HepG2 (cell line): ENCODE data around the gene BLVRA. TPM values are rescaled to one million over a fixed set of nuclear protein-coding genes. Genes with fewer than 3 reads are reported as not detected.

Experiments used
- ATAC-seq: fragments of 200-7000 bp; cut with Tn5 transposase; 3 replicates; pipeline ENCODE4 v1.9.1; 2020; ENCODE audit warnings: mild to moderate bottlenecking, moderate library complexity
- BruUV-seq: library from RNA; stranded (reverse); fragments of 400-500 nt; replicated peaks from 2 replicates; lab custom pipeline; 2021; lab: Mats Ljungman, UMichigan
- CTCF ChIA-PET: fragments of 300-600 bp; formaldehyde crosslinking; extraction: SDS; loops from one replicate; lab custom pipeline; 2021; ENCODE audit warnings: low total read pairs, inconsistent platforms, low intra/inter-chr PET ratio; lab: Yijun Ruan, JAX
- POLR2A ChIA-PET: fragments of 350-600 bp; sonication (Branson Sonifier 250); formaldehyde crosslinking; loops from one replicate; lab custom pipeline; 2020; ENCODE audit warnings: antibody characterized with exemption, inconsistent platforms; lab: Yijun Ruan, JAX
- DNase-seq: peaks from one replicate; pipeline ENCODE4 v3.0.0-alpha.2; 2015; ENCODE audit warnings: low spot score
- FAIRE-seq: peaks from 3 replicates; lab custom pipeline; 2011; peaks lifted over from hg19 to GRCh38; lab: Jason Lieb, UNC
- H2AFZ ChIP-seq: one replicate; pipeline ENCODE4 v1.6.1; 2011; ENCODE audit warnings: low read length, inconsistent platforms
- H3K27ac ChIP-seq: fragments of 300-600 bp; 3 replicates; pipeline ENCODE4 v1.8.0; 2011; ENCODE audit warnings: mixed run types, mild to moderate bottlenecking, mixed read lengths, low read length, inconsistent platforms; ENCODE audit not compliant: insufficient read depth; ENCODE audit errors: extremely low read length
- H3K27me3 ChIP-seq, 2 experiments: fragments of 200-600 bp in 1 of 2; 2 replicates in 1 of 2; 3 replicates in 1 of 2; pipeline versions ENCODE4 v1.6.0 to v1.8.0; 2011; ENCODE audit warnings: low read length in 2 of 2, mild to moderate bottlenecking in 2 of 2, moderate library complexity in 2 of 2, inconsistent platforms in 1 of 2; ENCODE audit not compliant: insufficient read depth in 2 of 2, control insufficient read depth in 1 of 2
- H3K36me3 ChIP-seq, 2 experiments: fragments of 200-600 bp in 1 of 2; replicated peaks in 1 of 2; 2 replicates in 1 of 2; 3 replicates in 1 of 2; pipeline versions ENCODE4 v1.5.1 to v1.8.0; 2011; ENCODE audit warnings: low read length in 2 of 2, inconsistent platforms in 1 of 2; ENCODE audit not compliant: insufficient read depth in 2 of 2, control insufficient read depth in 1 of 2
- H3K4me1 ChIP-seq: 2 replicates; pipeline ENCODE4 v1.5.1; 2012; ENCODE audit warnings: low read length, inconsistent platforms; ENCODE audit not compliant: insufficient read depth
- H3K4me2 ChIP-seq: 2 replicates; pipeline ENCODE4 v1.6.0; 2011; ENCODE audit warnings: low read depth, low read length, inconsistent platforms
- H3K4me3 ChIP-seq, 3 experiments: fragments of 200-600 bp in 1 of 3; sonication (generic), shearing (Covaris generic) in 1 of 3; replicated peaks in 1 of 3; 2 replicates each; pipeline ENCODE4 v1.5.1; 2011 to 2016; ENCODE audit warnings: low read length in 3 of 3, inconsistent platforms in 2 of 3, low read depth in 2 of 3, mild to moderate bottlenecking in 2 of 3, control low read depth in 1 of 3, mixed read lengths in 1 of 3; ENCODE audit not compliant: insufficient read depth in 1 of 3
- H3K79me2 ChIP-seq: one replicate; pipeline ENCODE4 v1.6.1; 2011; ENCODE audit warnings: low read length, inconsistent platforms; ENCODE audit not compliant: insufficient read depth
- H3K9ac ChIP-seq: 2 replicates; pipeline ENCODE4 v1.6.0; 2011; ENCODE audit warnings: mild to moderate bottlenecking, low read depth, low read length, inconsistent platforms; ENCODE audit not compliant: insufficient read depth
- H3K9me3 ChIP-seq: 2 replicates; pipeline ENCODE4 v1.5.1; 2012; ENCODE audit warnings: mild to moderate bottlenecking, low read length
- H4K20me1 ChIP-seq: 2 replicates; pipeline ENCODE4 v1.6.0; 2011; ENCODE audit warnings: inconsistent platforms, mild to moderate bottlenecking, low read length, moderate library complexity; ENCODE audit not compliant: insufficient read depth
- ATF7 ChIP-seq, 2 experiments: fragments of 450-650 bp in 1 of 2; sonication (generic) in 1 of 2; formaldehyde crosslinking in 1 of 2; IDR thresholded peaks; 2 replicates each; pipeline versions ENCODE4 v1.4.0 to v1.6.1; 2016 to 2020; ENCODE audit warnings: antibody characterized with exemption in 1 of 2, mild to moderate bottlenecking in 1 of 2, missing genetic modification reagents in 1 of 2
- CHCHD3 ChIP-seq: sonication (generic); formaldehyde crosslinking; IDR thresholded peaks from 2 replicates; pipeline ENCODE4 v1.8.0; 2022; ENCODE audit warnings: mild to moderate bottlenecking, missing genetic modification reagents, moderate library complexity
- MIER3 ChIP-seq: IDR thresholded peaks from 2 replicates; pipeline ENCODE4 v1.6.1; 2016; ENCODE audit warnings: missing compliant biosample characterization, borderline replicate concordance
- RFXAP ChIP-seq: sonication (generic); formaldehyde crosslinking; IDR thresholded peaks from 2 replicates; pipeline ENCODE4 v1.4.0; 2020; ENCODE audit warnings: missing genetic modification reagents, borderline replicate concordance
- SKIL ChIP-seq: sonication (generic); formaldehyde crosslinking; IDR thresholded peaks from 2 replicates; pipeline ENCODE4 v1.8.0; 2022; ENCODE audit warnings: missing genetic modification reagents, mild to moderate bottlenecking, moderate library complexity, borderline replicate concordance
- SRSF9 ChIP-seq: fragments of 200-400 bp; formaldehyde crosslinking; IDR thresholded peaks from 2 replicates; pipeline ENCODE4 v1.6.1; 2018; ENCODE audit warnings: borderline replicate concordance, mild to moderate bottlenecking, low read depth, low read length; ENCODE audit not compliant: insufficient read depth, poor library complexity, severe bottlenecking
- TEAD2 ChIP-seq: sonication (generic); formaldehyde crosslinking; IDR thresholded peaks from 2 replicates; pipeline ENCODE4 v1.9.0; 2021; ENCODE audit warnings: missing genetic modification reagents
- THAP7 ChIP-seq: sonication (generic); formaldehyde crosslinking; IDR thresholded peaks from 2 replicates; pipeline ENCODE4 v1.8.1; 2023; ENCODE audit warnings: mild to moderate bottlenecking, missing genetic modification reagents
- THYN1 ChIP-seq: sonication (generic); formaldehyde crosslinking; IDR thresholded peaks from 2 replicates; pipeline ENCODE4 v1.8.1; 2023; ENCODE audit warnings: low read depth, mild to moderate bottlenecking, moderate library complexity, missing genetic modification reagents, borderline replicate concordance
- ZBTB4 ChIP-seq: sonication (generic); formaldehyde crosslinking; IDR thresholded peaks from 2 replicates; pipeline ENCODE4 v1.4.0; 2020; ENCODE audit warnings: missing genetic modification reagents, mild to moderate bottlenecking, borderline replicate concordance
- ZNF10 ChIP-seq: sonication (generic); formaldehyde crosslinking; IDR thresholded peaks from 2 replicates; pipeline ENCODE4 v1.4.0; 2020; ENCODE audit warnings: mild to moderate bottlenecking, low read depth, missing genetic modification reagents, borderline replicate concordance
- ZNF260 ChIP-seq: sonication (generic); formaldehyde crosslinking; IDR thresholded peaks from 2 replicates; pipeline ENCODE4 v1.4.0; 2020; ENCODE audit warnings: missing genetic modification reagents, low read depth, mild to moderate bottlenecking, borderline replicate concordance
- ZNF563 ChIP-seq: sonication (generic); formaldehyde crosslinking; IDR thresholded peaks from 2 replicates; pipeline ENCODE4 v1.8.0; 2022; ENCODE audit warnings: mild to moderate bottlenecking, moderate library complexity, missing genetic modification reagents
- WGBS: methylation state at CpG from one replicate; pipeline ENCODE4 v1.1.6; 2017; ENCODE audit warnings: low lambda C conversion rate; 5-methylcytosine and 5-hydroxymethylcytosine counted together
- in situ Hi-C: cut with HindIII; loops from 2 replicates; pipeline ENCODE4 v1.10.0; 2017; ENCODE audit warnings: low pct_unique_long_range_greater_than_20kb; ENCODE audit not compliant: extremely low pct_ligation_motif_present
- intact Hi-C: fragments of 100-400 bp; cut with micrococcal nuclease; formaldehyde crosslinking; loops from one replicate; pipeline ENCODE4 v1.10.0; 2022; ENCODE audit not compliant: unreplicated experiment
- polyA plus RNA-seq, 8 experiments: library from polyadenylated mRNA; depleted of rRNA in 3 of 8; stranded (reverse) in 7 of 8; unstranded in 1 of 8; fragments of >200 nt; fragmentation: Illumina TruSeq in 4 of 8; extraction: Trizol in 4 of 8; gene quantifications; 2 replicates each; pipeline versions ENCODE4 v1.2.1 to v1.2.3, GENCODE V29; 2011 to 2016; ENCODE audit warnings: low read depth in 4 of 8, missing spikeins in 1 of 8, mixed read lengths in 1 of 8; ENCODE audit not compliant: insufficient read depth in 1 of 8
- total RNA-seq, 5 experiments: library from RNA; depleted of rRNA; stranded (reverse); fragments of >200 nt; fragmentation: Illumina TruSeq; extraction: Trizol; gene quantifications; 2 replicates each; pipeline ENCODE4 v1.2.3, GENCODE V29; 2016; ENCODE audit warnings: low read depth in 1 of 5
- TF ChIP-seq, protein P1 (sequence below): IDR thresholded peaks from 2 replicates; pipeline ENCODE4 v1.6.1; 2018; ENCODE audit warnings: missing genetic modification reagents, mild to moderate bottlenecking, missing compliant biosample characterization

Gene BLVRA
- total and polyA plus RNA-seq, 2 of the 13 experiments (the other 11 are each of a cell fraction or from before 2014, with no cell fraction given): 39.2 to 64.2 TPM

- CTCF ChIA-PET: no interaction called here
- no peak for DNase-seq
- no peaks in the 10 kb centered on the region; a peak in 1 of 5 replicates for H3K27me3 ChIP-seq
- TF ChIP-seq ZBTB4 (no peak), SKIL (CRISPR knock-in tag) (no peak), ATF7 (IDR thresholded peaks at IDR 0.05) (no peak), ATF7 (CRISPR knock-in tag; IDR thresholded peaks at IDR 0.05) (no peak), RFXAP (CRISPR knock-in tag) (no peak), THYN1 (CRISPR knock-in tag) (no peak), THAP7 (no peak), CHCHD3 (no peak), ZNF260 (CRISPR knock-in tag) (no peak), SRSF9 (no peak), TEAD2 (CRISPR knock-in tag) (no peak), MIER3 (CRISPR knock-in tag) (no peak), ZNF563 (CRISPR knock-in tag) (no peak), ZNF10 (CRISPR knock-in tag) (no peak)
- TF ChIP-seq, protein P1, sequence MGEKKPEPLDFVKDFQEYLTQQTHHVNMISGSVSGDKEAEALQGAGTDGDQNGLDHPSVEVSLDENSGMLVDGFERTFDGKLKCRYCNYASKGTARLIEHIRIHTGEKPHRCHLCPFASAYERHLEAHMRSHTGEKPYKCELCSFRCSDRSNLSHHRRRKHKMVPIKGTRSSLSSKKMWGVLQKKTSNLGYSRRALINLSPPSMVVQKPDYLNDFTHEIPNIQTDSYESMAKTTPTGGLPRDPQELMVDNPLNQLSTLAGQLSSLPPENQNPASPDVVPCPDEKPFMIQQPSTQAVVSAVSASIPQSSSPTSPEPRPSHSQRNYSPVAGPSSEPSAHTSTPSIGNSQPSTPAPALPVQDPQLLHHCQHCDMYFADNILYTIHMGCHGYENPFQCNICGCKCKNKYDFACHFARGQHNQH: no peak
- TF ChIP-seq, all 625 proteins: peak for 0
- Histone ChIP-seq H3K4me1 (no peaks in the 10 kb centered on the region), H4K20me1 (no peaks in the 10 kb centered on the region), H3K4me3 (no peak overlapping the region), H3K36me3 (no peaks in the 10 kb centered on the region), H3K79me2 (no peaks in the 10 kb centered on the region), H3K4me2 (no peak overlapping the region), H3K9ac (no peak overlapping the region), H2AFZ (no peak overlapping the region), H3K27ac (no peak overlapping the region), H3K9me3 (no peaks in the 10 kb centered on the region)
- WGBS: 0% methylated on average over 2 of the region's 2 CpGs
- FAIRE-seq (no peak), ATAC-seq (no peak)
- in situ Hi-C loops (loop anchor here (25.0 kb wide), 1 partner anchor 387 kb away; no protein-coding TSS in a partner anchor), intact Hi-C loops (no loop called here)
- POLR2A ChIA-PET: interaction anchor here (1.2 kb wide), 1 partner anchor 56 kb away, joined by 3 read pairs; no protein-coding TSS in a partner anchor
- BruUV-seq: no TSS peak
Observed at GRCh38 chr7:43849047-43849446, 90.6 kb downstream of the BLVRA start.
